Suprapubic skin (tissue), 4 donors: Measurements from ENCODE around the gene SLC28A1.

Source experiments
- CTCF ChIP-seq, 2 donors: fragments of 200-600 bp in 1 of 2; fragments of 450-650 bp in 1 of 2; sonication (generic) in 1 of 2; IDR thresholded peaks; one replicate each; pipeline ENCODE4 v1.5.1; 2016 to 2019; ENCODE audit warnings: antibody characterized with exemption in 2 of 2, mild to moderate bottlenecking in 1 of 2, moderate library complexity in 1 of 2
- POLR2A ChIP-seq, 2 donors: fragments of 450-650 bp; IDR thresholded peaks; one replicate each; pipeline ENCODE4 v1.6.1; 2017; ENCODE audit warnings: antibody characterized with exemption in 2 of 2, mild to moderate bottlenecking in 2 of 2, moderate library complexity in 2 of 2
- POLR2AphosphoS5 ChIP-seq, 3 donors: sonication (generic); formaldehyde crosslinking; IDR thresholded peaks; one replicate each; pipeline ENCODE4 v1.6.1; 2017; ENCODE audit warnings: antibody characterized with exemption in 3 of 3

- TF ChIP-seq POLR2AphosphoS5 (IDR thresholded peaks at IDR 0.05) (no peak), CTCF (IDR thresholded peaks at IDR 0.05) (no peak), POLR2A (IDR thresholded peaks at IDR 0.05) (no peak)
These were observed 41.4 kb downstream of the SLC28A1 start for GRCh38 chr15:84925906-84926305.
